Aorta (tissue), 5 donors: Measurements from ENCODE around the gene VANGL1. TPM values are rescaled to one million over a fixed set of nuclear protein-coding genes. Genes with fewer than 3 reads are reported as not detected.

Source experiments
- ATAC-seq: fragments of 200-7000 bp; cut with Tn5 transposase; one replicate; pipeline ENCODE4 v1.9.1; 2022; ENCODE audit warnings: moderate library complexity; ENCODE audit not compliant: low FRiP score
- DNase-seq, 2 donors: peaks; one replicate each; pipeline ENCODE4 v3.0.0-alpha.2; 2020
- H3K27ac ChIP-seq, 2 donors: one replicate each; pipeline ENCODE4 v1.5.1; 2013; ENCODE audit warnings: low read length in 2 of 2, mild to moderate bottlenecking in 2 of 2, moderate library complexity in 2 of 2, control low read depth in 1 of 2, inconsistent platforms in 1 of 2, low read depth in 1 of 2
- H3K27me3 ChIP-seq, 2 donors: one replicate each; pipeline ENCODE4 v1.6.1; 2013; ENCODE audit warnings: control low read depth in 1 of 2, low read length in 1 of 2, mild to moderate bottlenecking in 1 of 2, moderate library complexity in 1 of 2; ENCODE audit not compliant: insufficient read depth in 2 of 2, control insufficient read depth in 1 of 2
- H3K36me3 ChIP-seq, 2 donors: one replicate each; pipeline ENCODE4 v1.6.1; 2013; ENCODE audit warnings: control low read depth in 1 of 2, low read length in 1 of 2, mild to moderate bottlenecking in 1 of 2; ENCODE audit not compliant: insufficient read depth in 2 of 2, control insufficient read depth in 1 of 2
- H3K4me1 ChIP-seq, 2 donors: one replicate each; pipeline ENCODE4 v1.6.1; 2013; ENCODE audit warnings: low read length in 2 of 2, control low read depth in 1 of 2, mild to moderate bottlenecking in 1 of 2, moderate library complexity in 1 of 2; ENCODE audit not compliant: insufficient read depth in 2 of 2, control insufficient read depth in 1 of 2
- H3K4me3 ChIP-seq, 2 donors: one replicate each; pipeline ENCODE4 v1.5.1; 2013; ENCODE audit warnings: low read length in 2 of 2, control low read depth in 1 of 2, mild to moderate bottlenecking in 1 of 2
- H3K9me3 ChIP-seq: one replicate; pipeline ENCODE4 v1.6.1; 2013; ENCODE audit warnings: mild to moderate bottlenecking, low read length; ENCODE audit not compliant: control insufficient read depth
- WGBS, 2 donors: extraction: QIAGEN DNeasy Blood & Tissue Kit; methylation state at CpG; one replicate each; pipeline ENCODE4 v1.1.7; 2013; 5-methylcytosine and 5-hydroxymethylcytosine counted together
- intact Hi-C, 2 donors: fragments of 100-400 bp; cut with DNase I; formaldehyde crosslinking; loops; one replicate each; pipeline versions ENCODE4 v1.14.2 to v1.15.0; 2022
- polyA plus RNA-seq, 2 donors: library from polyadenylated mRNA; stranded (reverse); fragments of 200-250 nt; gene quantifications; one replicate each; pipeline ENCODE4 v1.2.3, GENCODE V29; 2013
- total RNA-seq, 2 donors: library from RNA; stranded (reverse); fragmentation: NEBNext Ultra II Directional; extraction: Animal tissue kit (Norgen Biotek cat#: 25700); gene quantifications; one replicate each; pipeline ENCODE4 v1.2.1, GENCODE V29; 2021
- donor health status: healthy with polysubstance abuse.
- donor health status: Bipolar disorder and iron deficiency.
- donor health status: DM: no; HTN: no; CAD: no.
- donor health status: DM: no; HTN: no; CAD: no.
- donor health status: DM: yes; HTN: yes; CAD: no.

Gene VANGL1
- total and polyA plus RNA-seq, 4 donors, result 0.75 to 14.8 (median 6.0) TPM

DNA sequence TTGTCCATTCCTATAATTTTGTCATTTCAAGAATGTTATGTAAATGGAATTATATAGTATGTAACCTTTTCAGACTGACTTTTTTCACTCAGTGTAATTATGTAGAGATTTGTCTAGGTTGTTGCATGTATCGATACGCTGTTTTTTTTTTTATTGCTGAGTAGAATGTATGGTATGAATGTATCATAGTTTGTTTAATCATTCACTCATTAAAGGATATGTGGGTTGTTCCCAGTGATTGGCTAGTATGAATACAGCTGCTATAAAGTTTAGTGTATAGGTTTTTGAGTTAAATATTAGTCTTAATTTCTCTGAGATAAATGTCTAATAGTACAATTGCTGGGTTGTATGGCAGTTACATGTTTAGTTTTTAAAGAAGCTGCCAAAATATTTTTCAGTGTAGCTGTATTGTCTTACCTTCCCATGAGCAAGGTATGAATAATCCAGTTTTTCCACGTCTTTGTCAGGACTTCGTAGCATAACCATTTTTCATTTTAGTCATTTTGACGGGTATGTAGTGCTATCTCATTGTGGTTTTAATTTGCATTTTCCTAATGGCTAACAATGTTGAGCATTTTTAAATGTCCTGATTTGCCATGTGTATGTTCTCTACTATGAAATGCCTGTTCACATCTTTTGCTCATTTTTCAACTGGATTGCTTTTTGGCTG is 104.4 kb downstream of the VANGL1 start:
- H3K27ac ChIP-seq, result no peak overlapping the region
- no peaks in the 10 kb centered on the region for H3K36me3 ChIP-seq
- no peak overlapping the region for H3K4me3 ChIP-seq
- intact Hi-C loops, result no loop called here
- DNase-seq, result no peak
- H3K27me3 ChIP-seq, result no peaks in the 10 kb centered on the region
- H3K4me1 ChIP-seq, result peaks cover 0 to 3% of the 10 kb centered on the region in 2 donors
- no peak for ATAC-seq
- 58 to 90% methylated on average over 5 of the region's 5 CpGs for WGBS, 2 donors
- no peaks in the 10 kb centered on the region for H3K9me3 ChIP-seq

Other genes starting within 250 kb of the VANGL1 start
- gene CASQ2, start 126.7 kb downstream of the VANGL1 start, total RNA-seq, result 10 to 100 TPM; 21.3 to 47.9 TPM
- gene CASQ2, start 126.7 kb downstream of the VANGL1 start, polyA plus RNA-seq, result 1 to 10 TPM; 2.8 to 9.0 TPM
- not detected for gene NHLH2, start 199.2 kb downstream of the VANGL1 start, total RNA-seq
- not detected for gene NHLH2, start 199.2 kb downstream of the VANGL1 start, polyA plus RNA-seq